LNCaP clone FGC (cell line): ENCODE measurements around the gene INPP5K.
"Not testable (repeated sequence)": the region's sequence is repeated elsewhere in the genome, so short reads cannot be mapped to it uniquely, and the experiment has no call there.

ENCODE experiments used
- DNase-seq: peaks from one replicate; pipeline ENCODE4 v3.0.0-alpha.2; 2011; ENCODE audit warnings: low read depth
- H3K4me3 ChIP-seq: 2 replicates; pipeline ENCODE4 v1.5.1; 2011; ENCODE audit warnings: mild to moderate bottlenecking, low read depth, low read length, control low read depth
- TF ChIP-seq, protein P1 (sequence below): IDR thresholded peaks from 2 replicates; pipeline ENCODE4 v1.5.1; 2012; ENCODE audit warnings: mild to moderate bottlenecking; ENCODE audit not compliant: control insufficient read depth, insufficient read depth; ENCODE audit errors: extremely low read depth

INPP5K gene

DNA sequence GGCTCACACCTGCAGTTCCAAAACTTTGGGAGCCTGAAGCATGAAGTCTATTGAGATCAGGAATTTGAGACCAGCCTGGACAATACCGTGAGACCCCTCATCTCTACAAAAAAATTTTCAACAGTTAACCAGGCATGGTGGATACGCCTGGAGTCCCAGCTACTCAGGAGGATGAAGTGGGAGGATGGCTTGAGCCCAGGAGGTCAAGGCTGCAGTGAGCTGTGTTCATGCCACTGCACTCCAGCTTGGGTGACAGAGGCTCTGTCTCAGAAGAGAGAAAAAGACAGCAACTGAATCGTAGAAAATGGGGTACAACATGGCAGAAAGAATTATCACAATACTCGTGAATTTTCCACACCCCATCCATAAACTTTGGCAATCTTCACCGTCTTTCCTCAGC, 63.6 kb downstream of the INPP5K start:
- DNase-seq: no peak
- H3K4me3 ChIP-seq: no peak overlapping the region
- TF ChIP-seq, protein P1, sequence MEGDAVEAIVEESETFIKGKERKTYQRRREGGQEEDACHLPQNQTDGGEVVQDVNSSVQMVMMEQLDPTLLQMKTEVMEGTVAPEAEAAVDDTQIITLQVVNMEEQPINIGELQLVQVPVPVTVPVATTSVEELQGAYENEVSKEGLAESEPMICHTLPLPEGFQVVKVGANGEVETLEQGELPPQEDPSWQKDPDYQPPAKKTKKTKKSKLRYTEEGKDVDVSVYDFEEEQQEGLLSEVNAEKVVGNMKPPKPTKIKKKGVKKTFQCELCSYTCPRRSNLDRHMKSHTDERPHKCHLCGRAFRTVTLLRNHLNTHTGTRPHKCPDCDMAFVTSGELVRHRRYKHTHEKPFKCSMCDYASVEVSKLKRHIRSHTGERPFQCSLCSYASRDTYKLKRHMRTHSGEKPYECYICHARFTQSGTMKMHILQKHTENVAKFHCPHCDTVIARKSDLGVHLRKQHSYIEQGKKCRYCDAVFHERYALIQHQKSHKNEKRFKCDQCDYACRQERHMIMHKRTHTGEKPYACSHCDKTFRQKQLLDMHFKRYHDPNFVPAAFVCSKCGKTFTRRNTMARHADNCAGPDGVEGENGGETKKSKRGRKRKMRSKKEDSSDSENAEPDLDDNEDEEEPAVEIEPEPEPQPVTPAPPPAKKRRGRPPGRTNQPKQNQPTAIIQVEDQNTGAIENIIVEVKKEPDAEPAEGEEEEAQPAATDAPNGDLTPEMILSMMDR: no peak

DNA sequence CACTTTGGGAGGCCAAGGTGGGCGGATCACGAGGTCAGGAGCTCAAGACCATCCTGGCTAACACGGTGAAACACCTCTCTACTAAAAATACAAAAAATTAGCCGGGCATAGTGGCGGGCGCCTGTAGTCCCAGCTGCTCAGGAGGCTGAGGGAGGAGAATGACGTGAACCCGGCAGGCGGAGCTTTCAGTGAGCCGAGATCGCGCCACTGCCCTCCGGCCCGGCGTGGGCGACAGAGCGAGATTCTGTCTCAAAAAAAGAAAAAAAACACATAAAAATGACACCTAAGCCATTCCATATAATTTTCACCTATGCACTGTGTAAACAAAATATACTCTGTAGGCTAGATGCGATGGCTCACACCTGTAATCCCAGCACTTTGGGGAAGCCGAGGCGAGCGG, 66.2 kb downstream of the INPP5K start:
- DNase-seq, H3K4me3 ChIP-seq: not testable (repeated sequence)

DNA sequence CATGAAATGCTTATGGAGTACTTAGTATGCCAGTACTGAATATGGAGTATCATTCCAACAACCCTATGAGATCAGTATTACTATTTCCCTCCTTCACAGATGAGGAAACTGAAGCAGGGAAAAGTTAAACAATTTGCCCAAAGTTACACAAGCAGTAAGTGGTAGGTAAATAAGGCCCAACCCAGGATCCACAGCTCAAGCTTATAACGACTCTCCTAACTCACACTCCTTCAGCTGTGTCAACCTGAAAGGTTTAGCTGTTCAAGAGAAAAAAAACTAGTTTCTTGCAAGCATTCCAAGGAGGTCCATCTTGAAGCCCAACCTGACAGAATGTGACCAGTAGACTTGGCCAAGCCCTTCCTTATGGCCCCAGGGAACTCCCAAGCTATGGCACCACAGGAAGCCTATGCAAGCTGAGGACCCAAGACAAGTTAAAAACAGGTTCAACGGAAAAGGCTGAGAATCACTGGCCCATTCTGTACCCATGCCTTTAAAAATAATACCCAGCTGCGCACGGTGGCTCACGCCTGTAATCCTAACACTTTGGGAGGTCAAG, 66.9 kb downstream of the INPP5K start:
- TF ChIP-seq, protein P1: no peak
- no peak for DNase-seq

DNA sequence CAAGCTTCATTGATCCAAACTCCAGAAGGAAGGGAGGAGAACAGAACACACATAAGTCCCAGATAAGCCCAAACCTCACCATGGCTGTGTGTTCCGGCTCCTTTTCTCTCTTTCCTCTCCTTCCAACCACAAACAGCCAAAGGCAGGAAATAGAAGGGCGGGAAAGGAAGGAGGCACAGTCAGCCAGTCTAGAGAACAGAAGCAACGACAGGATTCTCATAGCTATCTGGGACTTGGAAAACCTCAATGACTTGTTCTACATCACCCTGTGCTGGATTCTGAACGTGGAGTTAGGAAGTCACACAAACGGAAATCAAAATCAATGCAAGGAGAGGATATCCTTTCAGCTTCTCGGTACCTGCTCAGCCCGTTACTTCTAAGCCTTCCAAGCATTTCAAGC, 69.4 kb downstream of the INPP5K start:
- TF ChIP-seq, protein P1: no peak
- H3K4me3 ChIP-seq: no peak overlapping the region
- no peak for DNase-seq

More for the DNA sequence above, 66.9 kb downstream of the INPP5K start:
- H3K4me3 ChIP-seq: no peak overlapping the region

DNA sequence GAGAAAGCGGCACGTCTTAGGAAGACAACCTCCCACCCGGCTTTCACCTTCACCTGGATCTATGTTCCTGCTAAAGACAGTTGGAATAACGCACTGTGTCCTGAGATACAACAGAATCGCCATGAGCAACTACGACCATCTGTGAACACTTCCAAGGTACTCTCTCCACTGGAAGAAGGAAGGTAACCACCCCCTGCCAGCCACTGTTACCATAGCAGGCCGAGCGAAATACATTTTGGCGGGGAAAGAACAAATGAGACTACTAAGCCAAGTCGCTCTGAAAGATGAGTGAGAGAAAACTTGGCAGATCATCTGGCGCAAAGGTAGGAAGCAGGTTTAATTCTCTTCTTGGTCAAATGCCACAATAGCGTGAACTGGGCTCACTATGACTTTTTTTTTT, 70.2 kb downstream of the INPP5K start:
- H3K4me3 ChIP-seq: no peak overlapping the region
- TF ChIP-seq, protein P1: no peak
- no peak for DNase-seq

DNA sequence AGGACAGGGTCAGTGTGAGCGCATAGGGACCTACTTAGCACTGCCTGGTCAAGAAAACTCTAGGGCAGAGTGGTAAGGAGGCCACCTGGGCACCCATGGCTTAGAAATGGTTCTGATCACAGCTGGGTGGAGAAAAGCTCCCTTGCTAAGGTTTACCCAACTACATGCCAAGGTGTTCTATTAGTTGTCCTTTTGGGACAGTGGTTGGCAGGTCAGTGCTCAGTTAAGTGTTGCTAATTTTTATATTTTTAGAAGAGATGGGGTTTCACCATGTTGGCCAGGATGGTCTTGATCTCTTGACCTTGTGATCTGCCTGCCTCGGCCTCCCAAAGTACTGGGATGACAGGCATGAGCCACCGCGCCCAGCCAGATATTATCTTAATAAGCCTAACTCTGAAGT, 70.7 kb downstream of the INPP5K start:
- not testable (repeated sequence) for H3K4me3 ChIP-seq, DNase-seq
